ENCODE measurements around the gene TBC1D8. TPM values are rescaled to one million over a fixed set of nuclear protein-coding genes. Genes with fewer than 3 reads are reported as not detected.

Gene TBC1D8
- total RNA-seq, 3 donors from 2014 or later (not counting 1 experiment from before 2014, with no cell fraction given), result 2.2 to 8.7 (median 5.1) TPM

DNA sequence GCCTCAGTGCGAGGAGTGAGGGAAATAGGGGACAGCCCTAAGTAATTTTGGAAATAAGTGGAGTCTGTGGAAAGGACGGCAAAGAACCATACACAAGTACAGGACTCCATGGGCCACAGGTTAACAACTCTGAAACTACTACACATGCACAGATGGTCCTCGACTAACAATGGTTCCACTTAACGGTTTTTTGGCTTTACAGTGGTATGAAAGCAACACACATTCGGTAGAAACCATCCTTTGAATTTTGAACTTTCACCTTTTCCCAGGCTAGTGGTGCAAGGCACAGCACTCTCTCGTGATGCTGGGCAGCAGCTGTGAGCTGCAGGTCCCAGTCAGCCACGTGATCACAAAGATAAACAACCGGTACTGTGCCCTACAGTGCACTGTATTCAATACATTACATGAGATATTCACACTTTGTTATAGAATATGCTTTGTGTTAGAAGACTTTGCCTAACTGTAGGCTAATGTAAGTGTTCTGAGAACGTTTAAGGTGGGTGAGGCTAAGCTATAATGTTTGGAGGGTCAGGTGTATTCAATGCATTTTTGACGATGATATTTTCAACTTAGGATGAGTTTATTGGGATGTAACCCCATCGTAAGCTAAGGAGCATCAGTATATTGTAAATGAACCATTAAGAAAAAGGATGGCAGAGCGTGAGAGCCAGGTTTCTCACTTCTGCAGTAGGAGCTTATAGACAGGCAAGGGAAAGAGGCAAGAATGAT lies 44.6 kb downstream of the TBC1D8 start:
- peaks cover 10% of the 10 kb centered on the region for H3K36me3 Mint-ChIP-seq

DNA sequence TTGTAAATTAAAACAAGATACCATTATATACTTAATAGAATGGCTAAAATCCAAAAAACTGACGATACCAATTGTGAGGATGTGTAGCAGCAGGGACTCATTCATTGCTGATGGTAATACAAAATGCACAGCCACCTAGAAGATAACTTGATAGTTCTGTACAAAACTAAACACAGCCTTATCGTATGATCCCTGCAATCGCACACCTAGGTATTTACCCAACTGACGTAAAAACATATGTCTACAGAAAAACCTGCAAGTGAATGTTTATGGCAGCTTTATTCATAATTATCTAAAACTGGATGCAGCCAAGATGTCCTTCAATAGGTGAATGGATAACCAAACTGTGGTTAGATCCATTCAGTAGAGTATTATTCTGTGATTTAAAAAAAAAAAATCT lies 45.5 kb downstream of the TBC1D8 start:
- Mint-ChIP-seq H3K4me1 (peaks cover 12 to 19% of the 10 kb centered on the region in 2 donors), H3K27me3 (ENCODE audit: low read depth in 2 of 2) (peaks cover 34 to 48% of the 10 kb centered on the region in 2 donors), H3K4me3 (no peak overlapping the region), H3K36me3 (peaks cover 10% of the 10 kb centered on the region), H3K27ac (no peak overlapping the region), H3K9me3 (peaks cover 2 to 4% of the 10 kb centered on the region in 2 donors)
- TF ChIP-seq, protein P1, sequence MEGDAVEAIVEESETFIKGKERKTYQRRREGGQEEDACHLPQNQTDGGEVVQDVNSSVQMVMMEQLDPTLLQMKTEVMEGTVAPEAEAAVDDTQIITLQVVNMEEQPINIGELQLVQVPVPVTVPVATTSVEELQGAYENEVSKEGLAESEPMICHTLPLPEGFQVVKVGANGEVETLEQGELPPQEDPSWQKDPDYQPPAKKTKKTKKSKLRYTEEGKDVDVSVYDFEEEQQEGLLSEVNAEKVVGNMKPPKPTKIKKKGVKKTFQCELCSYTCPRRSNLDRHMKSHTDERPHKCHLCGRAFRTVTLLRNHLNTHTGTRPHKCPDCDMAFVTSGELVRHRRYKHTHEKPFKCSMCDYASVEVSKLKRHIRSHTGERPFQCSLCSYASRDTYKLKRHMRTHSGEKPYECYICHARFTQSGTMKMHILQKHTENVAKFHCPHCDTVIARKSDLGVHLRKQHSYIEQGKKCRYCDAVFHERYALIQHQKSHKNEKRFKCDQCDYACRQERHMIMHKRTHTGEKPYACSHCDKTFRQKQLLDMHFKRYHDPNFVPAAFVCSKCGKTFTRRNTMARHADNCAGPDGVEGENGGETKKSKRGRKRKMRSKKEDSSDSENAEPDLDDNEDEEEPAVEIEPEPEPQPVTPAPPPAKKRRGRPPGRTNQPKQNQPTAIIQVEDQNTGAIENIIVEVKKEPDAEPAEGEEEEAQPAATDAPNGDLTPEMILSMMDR (IDR thresholded peaks at IDR 0.05), result no peak
- Histone ChIP-seq H3K27ac (ENCODE audit: low read length) (no peak overlapping the region), H3K9me3 (ENCODE audit: control insufficient read depth, insufficient read depth, low read length) (peaks cover 4% of the 10 kb centered on the region), H3K4me1 (ENCODE audit: control insufficient read depth, insufficient read depth, low read length) (peaks cover 18% of the 10 kb centered on the region), H3K36me3 (ENCODE audit: control insufficient read depth, insufficient read depth, low read length) (no peaks in the 10 kb centered on the region), H3K27me3 (ENCODE audit: control insufficient read depth, insufficient read depth, low read length) (peaks cover 12% of the 10 kb centered on the region), H3K4me3 (ENCODE audit: low read length) (no peak overlapping the region)
- DNase-seq, result no peak
- WGBS (ENCODE audit: insufficient coverage), result 97% methylated on average over 3 of the region's 4 CpGs
- intact Hi-C loops (cut with micrococcal nuclease), result no loop called here
- no peak for ATAC-seq

More for the DNA sequence above, 44.6 kb downstream of the TBC1D8 start:
- WGBS (ENCODE audit: insufficient coverage), result 86% methylated on average over 11 of the region's 12 CpGs
- ATAC-seq (no peak), DNase-seq (no peak)
- Mint-ChIP-seq H3K4me1 (peaks cover 20 to 26% of the 10 kb centered on the region in 2 donors), H3K9me3 (peaks cover 0 to 4% of the 10 kb centered on the region in 2 donors), H3K27ac (no peak overlapping the region), H3K4me3 (no peak overlapping the region), H3K27me3 (ENCODE audit: low read depth in 2 of 2) (peaks cover 33 to 44% of the 10 kb centered on the region in 2 donors)
- no peak overlapping the region for H3K27ac ChIP-seq (ENCODE audit: low read length)
- peaks cover 4% of the 10 kb centered on the region for H3K9me3 ChIP-seq (ENCODE audit: control insufficient read depth, insufficient read depth, low read length)
- H3K4me1 ChIP-seq (ENCODE audit: control insufficient read depth, insufficient read depth, low read length), result peaks cover 25% of the 10 kb centered on the region
- TF ChIP-seq, protein P1 (IDR thresholded peaks at IDR 0.05), result no peak
- no peak overlapping the region for H3K4me3 ChIP-seq (ENCODE audit: low read length)
- H3K36me3 ChIP-seq (ENCODE audit: control insufficient read depth, insufficient read depth, low read length), result no peaks in the 10 kb centered on the region
- peaks cover 15% of the 10 kb centered on the region for H3K27me3 ChIP-seq (ENCODE audit: control insufficient read depth, insufficient read depth, low read length)
- intact Hi-C loops (cut with micrococcal nuclease), result no loop called here

DNA sequence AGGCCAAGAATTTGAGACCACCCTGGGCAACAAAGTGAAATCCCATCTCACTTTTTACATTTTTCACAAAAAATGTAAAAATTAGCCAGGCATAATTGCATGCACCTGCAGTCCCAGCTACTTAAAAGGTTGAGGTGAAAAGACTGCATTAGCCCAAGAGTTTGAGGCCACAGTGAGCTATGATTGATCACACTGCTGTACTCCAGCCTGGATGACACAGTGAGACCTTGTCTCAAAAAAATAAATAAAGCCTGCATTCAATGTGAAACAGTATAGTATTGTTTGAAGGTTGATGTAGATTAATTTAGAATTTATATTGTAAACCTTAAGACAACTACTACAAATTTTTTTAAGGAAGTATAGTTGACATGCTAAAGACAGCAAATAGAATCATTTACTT lies 53.5 kb downstream of the TBC1D8 start:
- DNase-seq (no peak), ATAC-seq (no peak)
- no peak overlapping the region for H3K27ac Mint-ChIP-seq
- H3K36me3 Mint-ChIP-seq, result peaks cover 15% of the 10 kb centered on the region
- H3K27ac ChIP-seq (ENCODE audit: low read length), result no peak overlapping the region
- TF ChIP-seq, protein P1 (IDR thresholded peaks at IDR 0.05), result no peak
- H3K36me3 ChIP-seq (ENCODE audit: control insufficient read depth, insufficient read depth, low read length), result no peaks in the 10 kb centered on the region
- peaks cover 4% of the 10 kb centered on the region for H3K9me3 ChIP-seq (ENCODE audit: control insufficient read depth, insufficient read depth, low read length)
- intact Hi-C loops (cut with micrococcal nuclease), result no loop called here
- no peaks in the 10 kb centered on the region for H3K4me1 Mint-ChIP-seq
- H3K27me3 ChIP-seq (ENCODE audit: control insufficient read depth, insufficient read depth, low read length), result peaks cover 5% of the 10 kb centered on the region
- no peak overlapping the region for H3K4me3 ChIP-seq (ENCODE audit: low read length)
- H3K4me3 Mint-ChIP-seq, result no peak overlapping the region
- peaks cover 2 to 10% of the 10 kb centered on the region in 2 donors for H3K9me3 Mint-ChIP-seq
- peaks cover 46 to 59% of the 10 kb centered on the region in 2 donors for H3K27me3 Mint-ChIP-seq (ENCODE audit: low read depth in 2 of 2)
- H3K4me1 ChIP-seq (ENCODE audit: control insufficient read depth, insufficient read depth, low read length), result no peaks in the 10 kb centered on the region
